Epithelial cell of alveolus of lung (primary cell): ENCODE results near the gene TMC6. TPM values are rescaled to one million over a fixed set of nuclear protein-coding genes. Genes with fewer than 3 reads are reported as not detected.

Source experiments
- total RNA-seq: library from RNA; depleted of rRNA; stranded (reverse); fragments of >200 nt; gene quantifications from 2 replicates; pipeline ENCODE4 v1.2.1, GENCODE V29; 2015

Gene TMC6
- total RNA-seq = 2.9 and 8.7 TPM in 2 replicates

DNA sequence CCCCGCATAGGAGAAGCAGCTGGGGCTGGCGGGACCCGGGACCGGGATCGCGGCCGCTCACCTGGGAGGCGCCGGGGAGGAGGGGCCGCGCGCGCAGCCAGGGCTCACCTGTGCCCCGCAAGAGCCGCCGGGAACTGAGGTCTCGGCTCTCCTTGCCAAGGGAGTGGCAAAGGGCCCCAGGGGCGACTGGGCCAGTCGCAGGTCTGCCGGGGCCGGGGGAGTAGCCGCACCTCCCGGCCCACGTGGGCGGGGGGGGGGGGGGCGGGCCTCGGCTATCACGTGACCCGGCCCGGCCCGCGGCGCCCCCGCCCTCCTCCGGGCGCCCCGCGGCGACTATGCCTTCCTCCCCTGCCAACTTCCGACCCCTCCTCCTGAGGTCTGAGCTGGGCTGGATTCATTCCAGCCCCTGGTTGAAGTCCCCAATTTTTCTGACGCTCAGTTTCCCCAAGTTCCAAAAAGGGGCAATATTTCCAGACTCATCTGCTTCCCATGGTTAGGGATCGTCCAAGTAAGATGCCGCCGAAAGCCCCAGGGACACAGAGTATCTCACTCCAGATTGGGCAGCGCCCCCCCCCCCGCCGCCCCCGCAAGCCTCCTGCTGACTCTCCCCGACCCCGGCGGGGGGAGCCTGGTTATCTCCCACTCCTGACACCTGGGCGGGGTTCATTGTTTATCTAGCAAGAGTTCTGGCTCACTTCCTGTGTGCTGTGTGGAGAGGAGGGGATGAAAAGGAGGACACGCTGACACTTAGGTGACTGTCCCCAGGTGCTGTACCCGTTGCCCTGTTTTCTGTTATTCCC, at the start of gene TMC6:
Gene TMC6 (minus strand): TSS at position 205 of the 800 bp plus-strand sequence. CDS start 1,923 bp downstream, outside the sequence.

GRCh38 chr17:78168242-78168902, 39.8 kb upstream of the TMC6 start, which contains the start of gene SYNGR2:
Gene SYNGR2, plus strand, starts transcription at chr17:78168581. Its CDS starts 36 bp downstream, at chr17:78168617.

GRCh38 chr17:78130437-78131101, 2.0 kb upstream of the TMC6 start, which contains the start of gene TMC8:
Gene TMC8, plus strand, starts transcription at chr17:78130771. Its CDS starts 818 bp downstream, at chr17:78131589.

Other genes with a start within 250 kb of the TMC6 start
- 3.5 and 9.6 TPM in 2 replicates for gene TNRC6C, start 170.1 kb downstream of the TMC6 start, total RNA-seq
- gene TMC8, start 2.0 kb upstream of the TMC6 start, total RNA-seq = not detected in 2 replicates
- gene C17orf99, start 17.6 kb upstream of the TMC6 start, total RNA-seq = 0.08 TPM in 1 of 2 replicates, not detected in the other
- 18.0 and 21.3 TPM in 2 replicates for gene SYNGR2, start 39.8 kb upstream of the TMC6 start, total RNA-seq
- gene TK1, start 58.3 kb upstream of the TMC6 start, total RNA-seq = 64.4 and 183 TPM in 2 replicates
- 18.4 and 60.3 TPM in 2 replicates for gene AFMID, start 58.6 kb upstream of the TMC6 start, total RNA-seq
- gene BIRC5, start 85.5 kb upstream of the TMC6 start, total RNA-seq = 20.0 and 72.0 TPM in 2 replicates
- not detected in 2 replicates for gene TMEM235, start 102.9 kb upstream of the TMC6 start, total RNA-seq
- gene SOCS3, start 231.3 kb upstream of the TMC6 start, total RNA-seq = 36.3 and 356 TPM in 2 replicates
- gene PGS1, start 249.9 kb upstream of the TMC6 start, total RNA-seq = 22.1 and 45.5 TPM in 2 replicates